ENCODE data around the gene GAS7. TPM values are rescaled to one million over a fixed set of nuclear protein-coding genes. Genes with fewer than 3 reads are reported as not detected.

Gene GAS7
- total RNA-seq, 4 donors from 2014 or later, result 62.6 to 122 (median 77.0) TPM

DNA sequence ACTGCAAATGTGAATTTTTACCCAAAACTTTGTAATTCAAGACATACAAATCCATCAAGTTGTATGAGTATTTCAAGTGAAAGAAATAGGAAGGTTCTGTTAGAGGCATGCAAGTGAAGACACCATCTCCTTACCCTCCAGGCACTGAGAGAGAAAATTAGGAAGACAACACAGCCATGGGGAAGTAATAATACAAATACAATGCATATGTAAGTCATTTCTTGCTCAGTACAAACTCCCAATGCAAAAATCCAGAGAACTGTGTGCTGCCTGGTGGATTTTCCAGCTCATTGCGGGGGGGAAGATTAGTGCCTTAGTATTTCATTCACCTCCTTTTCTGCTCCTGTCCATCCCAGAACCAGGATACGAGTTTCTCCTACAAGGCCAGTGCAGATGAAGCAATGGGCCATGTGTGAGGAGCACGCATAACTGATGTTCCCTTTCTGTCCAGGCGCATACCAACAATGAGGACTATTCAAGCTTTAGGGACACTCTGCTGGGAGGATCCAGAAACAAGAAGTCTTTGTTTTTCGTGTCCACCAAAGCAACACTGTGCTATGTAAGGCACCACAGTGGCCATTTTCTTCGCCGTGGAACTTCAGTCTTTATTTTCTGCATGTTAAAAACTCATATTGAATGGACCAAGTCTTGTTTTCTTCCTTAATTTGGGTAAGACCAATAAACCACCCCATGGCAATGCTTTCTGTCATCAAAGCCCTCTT, 149.6 kb downstream of the GAS7 start:
- H3K9me3 ChIP-seq, result no peaks in the 10 kb centered on the region
- peak overlapping the region in 3 of 4 donors; percentile 57 to 78 (median 72) for H3K27ac ChIP-seq
- WGBS, 2 donors (ENCODE audit: low coverage in 1 of 2), result 82 to 88% methylated on average over 6 of the region's 7 CpGs
- no peaks in the 10 kb centered on the region for H3K36me3 ChIP-seq
- H3K4me1 ChIP-seq, result peaks cover 0 to 41% (median 16%) of the 10 kb centered on the region in 3 donors
- no peak for TF ChIP-seq POLR2AphosphoS5 (IDR thresholded peaks at IDR 0.05)
- peak; percentile 55 for ATAC-seq
- H3K4me3 ChIP-seq, result no peak overlapping the region
- H3K27me3 ChIP-seq, result no peaks in the 10 kb centered on the region

- H3K27ac ChIP-seq, result peak overlapping the region in 3 of 4 donors; percentile 17 to 78 (median 34)
- WGBS, 2 donors (ENCODE audit: low coverage in 1 of 2), result 70 to 85% methylated on average over 4 to 8 of the region's 13 CpGs
- no peaks in the 10 kb centered on the region for H3K27me3 ChIP-seq
- H3K9me3 ChIP-seq, result no peaks in the 10 kb centered on the region
- no peak for TF ChIP-seq EP300 (IDR thresholded peaks at IDR 0.05)
- TF ChIP-seq POLR2A (IDR thresholded peaks at IDR 0.05), result no peak
- TF ChIP-seq POLR2AphosphoS5 (IDR thresholded peaks at IDR 0.05), result no peak
- TF ChIP-seq, protein P1, sequence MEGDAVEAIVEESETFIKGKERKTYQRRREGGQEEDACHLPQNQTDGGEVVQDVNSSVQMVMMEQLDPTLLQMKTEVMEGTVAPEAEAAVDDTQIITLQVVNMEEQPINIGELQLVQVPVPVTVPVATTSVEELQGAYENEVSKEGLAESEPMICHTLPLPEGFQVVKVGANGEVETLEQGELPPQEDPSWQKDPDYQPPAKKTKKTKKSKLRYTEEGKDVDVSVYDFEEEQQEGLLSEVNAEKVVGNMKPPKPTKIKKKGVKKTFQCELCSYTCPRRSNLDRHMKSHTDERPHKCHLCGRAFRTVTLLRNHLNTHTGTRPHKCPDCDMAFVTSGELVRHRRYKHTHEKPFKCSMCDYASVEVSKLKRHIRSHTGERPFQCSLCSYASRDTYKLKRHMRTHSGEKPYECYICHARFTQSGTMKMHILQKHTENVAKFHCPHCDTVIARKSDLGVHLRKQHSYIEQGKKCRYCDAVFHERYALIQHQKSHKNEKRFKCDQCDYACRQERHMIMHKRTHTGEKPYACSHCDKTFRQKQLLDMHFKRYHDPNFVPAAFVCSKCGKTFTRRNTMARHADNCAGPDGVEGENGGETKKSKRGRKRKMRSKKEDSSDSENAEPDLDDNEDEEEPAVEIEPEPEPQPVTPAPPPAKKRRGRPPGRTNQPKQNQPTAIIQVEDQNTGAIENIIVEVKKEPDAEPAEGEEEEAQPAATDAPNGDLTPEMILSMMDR (IDR thresholded peaks at IDR 0.05), result no peak
- peaks cover 0 to 37% (median 13%) of the 10 kb centered on the region in 3 donors for H3K4me1 ChIP-seq
- H3K36me3 ChIP-seq, result no peaks in the 10 kb centered on the region
- H3K4me3 ChIP-seq, result no peak overlapping the region
- no peak for ATAC-seq
Measured at GRCh38 chr17:10046786-10047785, 151.3 kb downstream of the GAS7 start.

DNA sequence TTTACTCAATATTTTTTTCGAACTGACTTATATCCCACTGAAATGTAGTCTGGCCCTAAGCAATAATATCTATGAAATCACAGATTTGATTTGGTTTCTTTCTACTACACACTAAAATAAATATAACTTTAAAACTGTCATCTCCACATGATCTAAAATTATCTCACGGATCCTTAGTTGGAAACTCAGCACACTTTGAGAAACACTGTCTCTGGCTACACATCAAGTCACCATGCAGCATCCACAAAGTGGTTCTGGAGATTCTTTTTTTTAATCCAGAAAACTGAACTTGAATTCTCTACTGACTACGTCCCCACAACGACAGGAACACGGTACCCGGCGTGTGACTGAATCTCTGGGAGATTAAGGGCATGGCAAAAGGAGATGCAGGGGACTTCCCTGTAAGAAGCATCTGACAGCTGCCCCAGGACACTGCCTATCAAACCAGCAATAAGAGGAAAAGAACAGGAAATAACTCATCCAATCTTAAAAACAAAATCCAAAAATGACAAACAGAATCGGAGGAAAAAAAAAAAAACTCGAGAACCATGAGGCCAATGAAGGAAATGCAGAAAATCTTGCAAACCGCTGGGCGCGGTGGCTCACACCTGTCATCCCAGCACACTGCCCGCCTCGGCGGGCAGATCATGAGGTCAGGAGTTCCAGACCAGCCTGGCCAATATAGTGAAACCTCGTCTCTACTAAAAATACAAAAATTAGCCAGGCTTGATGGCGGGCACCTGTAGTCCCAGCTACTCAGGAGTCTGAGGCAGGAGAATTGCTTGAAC, 152.3 kb downstream of the GAS7 start:
- H3K4me3 ChIP-seq, result no peak overlapping the region
- ATAC-seq, result no peak
- no peaks in the 10 kb centered on the region for H3K9me3 ChIP-seq
- no peaks in the 10 kb centered on the region for H3K36me3 ChIP-seq
- H3K27ac ChIP-seq, result peak overlapping the region in 3 of 4 donors; percentile 15 to 35 (median 15)
- 54 to 77% methylated on average over 9 to 14 of the region's 17 CpGs for WGBS, 2 donors (ENCODE audit: low coverage in 1 of 2)
- H3K27me3 ChIP-seq, result no peaks in the 10 kb centered on the region
- no peak for TF ChIP-seq POLR2A (IDR thresholded peaks at IDR 0.05)
- no peak for TF ChIP-seq POLR2AphosphoS5 (IDR thresholded peaks at IDR 0.05)
- TF ChIP-seq, protein P1 (IDR thresholded peaks at IDR 0.05), result no peak
- no peak for TF ChIP-seq EP300 (IDR thresholded peaks at IDR 0.05)
- peaks cover 0 to 27% (median 13%) of the 10 kb centered on the region in 3 donors for H3K4me1 ChIP-seq

GRCh38 chr17:10042589-10043244, 155.7 kb downstream of the GAS7 start:
- H3K4me3 ChIP-seq, result no peak overlapping the region
- no peaks in the 10 kb centered on the region for H3K27me3 ChIP-seq
- peaks cover 0 to 17% (median 0%) of the 10 kb centered on the region in 3 donors for H3K4me1 ChIP-seq
- H3K36me3 ChIP-seq, result no peaks in the 10 kb centered on the region
- TF ChIP-seq POLR2AphosphoS5 (IDR thresholded peaks at IDR 0.05) (no peak), EP300 (IDR thresholded peaks at IDR 0.05) (no peak), POLR2A (IDR thresholded peaks at IDR 0.05) (no peak)
- TF ChIP-seq, protein P1 (IDR thresholded peaks at IDR 0.05), result no peak
- 62 to 70% methylated on average over 7 to 9 of the region's 9 CpGs for WGBS, 2 donors (ENCODE audit: low coverage in 1 of 2)
- peak; percentile 76 for ATAC-seq
- no peaks in the 10 kb centered on the region for H3K9me3 ChIP-seq
- peak overlapping the region in 3 of 4 donors; percentile 59 to 72 (median 62) for H3K27ac ChIP-seq

Data from gastroesophageal sphincter (tissue), 4 donors.